Common myeloid progenitor, CD34-positive (primary cell): ENCODE data around the gene FLT4.

Source experiments
- CTCF ChIA-PET: fragments of 350-600 bp; sonication (Branson Sonifier 250); formaldehyde crosslinking; loops from one replicate; lab custom pipeline; 2021; ENCODE audit warnings: antibody characterized with exemption; lab: Charles Lee
- POLR2A ChIA-PET: fragments of 350-600 bp; sonication (Branson Sonifier 250); formaldehyde crosslinking; loops from one replicate; lab custom pipeline; 2021; ENCODE audit warnings: antibody characterized with exemption; lab: Charles Lee
- DNase-seq, 3 donors: peaks; one replicate each; pipeline versions ENCODE4 v3.0.0 to v3.0.0-alpha.2; 2013
- H3K27ac ChIP-seq, 2 experiments: 1 replicate in 1 of 2; 2 replicates in 1 of 2; pipeline ENCODE4 v1.7.0; 2013; ENCODE audit warnings: inconsistent platforms in 2 of 2, low read length in 2 of 2, mild to moderate bottlenecking in 2 of 2, low read depth in 1 of 2, moderate library complexity in 1 of 2; ENCODE audit not compliant: severe bottlenecking in 2 of 2, insufficient read depth in 1 of 2, poor library complexity in 1 of 2
- H3K27me3 ChIP-seq, 5 experiments: replicated peaks in 2 of 5; 1 replicate in 3 of 5; 2 replicates in 2 of 5; pipeline versions ENCODE4 v1.6.1 to v1.7.0; 2013; ENCODE audit warnings: low read length in 4 of 5, mild to moderate bottlenecking in 2 of 5, moderate library complexity in 2 of 5, inconsistent platforms in 1 of 5; ENCODE audit not compliant: insufficient read depth in 5 of 5, control insufficient read depth in 4 of 5
- H3K36me3 ChIP-seq, 4 experiments: 1 replicate in 2 of 4; 2 replicates in 2 of 4; pipeline versions ENCODE4 v1.6.1 to v1.7.0; 2013; ENCODE audit warnings: low read length in 3 of 4, control low read depth in 1 of 4, mild to moderate bottlenecking in 1 of 4; ENCODE audit not compliant: control insufficient read depth in 4 of 4, insufficient read depth in 4 of 4
- H3K4me1 ChIP-seq, 4 experiments: 1 replicate in 3 of 4; 2 replicates in 1 of 4; pipeline versions ENCODE4 v1.6.1 to v1.7.1; 2013; ENCODE audit warnings: low read length in 3 of 4, mild to moderate bottlenecking in 3 of 4, control low read depth in 1 of 4, inconsistent platforms in 1 of 4, moderate library complexity in 1 of 4; ENCODE audit not compliant: control insufficient read depth in 4 of 4, insufficient read depth in 4 of 4; ENCODE audit errors: control extremely low read depth in 1 of 4
- H3K4me3 ChIP-seq, 7 experiments: 1 replicate in 4 of 7; 2 replicates in 3 of 7; pipeline versions ENCODE4 v1.5.1 to v1.7.0; 2013; ENCODE audit warnings: mild to moderate bottlenecking in 7 of 7, low read length in 6 of 7, moderate library complexity in 6 of 7, inconsistent platforms in 2 of 7, low read depth in 2 of 7, control low read depth in 1 of 7; ENCODE audit not compliant: insufficient read depth in 4 of 7, control insufficient read depth in 1 of 7; ENCODE audit errors: extremely low read depth in 1 of 7
- H3K9me3 ChIP-seq, 5 experiments: 1 replicate in 4 of 5; 2 replicates in 1 of 5; pipeline versions ENCODE4 v1.6.1 to v1.7.1; 2013; ENCODE audit warnings: low read length in 4 of 5, mild to moderate bottlenecking in 2 of 5, inconsistent platforms in 1 of 5, low read depth in 1 of 5, moderate library complexity in 1 of 5; ENCODE audit not compliant: control insufficient read depth in 4 of 5, insufficient read depth in 2 of 5; ENCODE audit errors: control extremely low read depth in 1 of 5
- WGBS: methylation state at CpG from one replicate; pipeline ENCODE4 v1.1.5; 2013; ENCODE audit not compliant: insufficient coverage; 5-methylcytosine and 5-hydroxymethylcytosine counted together

Gene FLT4

DNA sequence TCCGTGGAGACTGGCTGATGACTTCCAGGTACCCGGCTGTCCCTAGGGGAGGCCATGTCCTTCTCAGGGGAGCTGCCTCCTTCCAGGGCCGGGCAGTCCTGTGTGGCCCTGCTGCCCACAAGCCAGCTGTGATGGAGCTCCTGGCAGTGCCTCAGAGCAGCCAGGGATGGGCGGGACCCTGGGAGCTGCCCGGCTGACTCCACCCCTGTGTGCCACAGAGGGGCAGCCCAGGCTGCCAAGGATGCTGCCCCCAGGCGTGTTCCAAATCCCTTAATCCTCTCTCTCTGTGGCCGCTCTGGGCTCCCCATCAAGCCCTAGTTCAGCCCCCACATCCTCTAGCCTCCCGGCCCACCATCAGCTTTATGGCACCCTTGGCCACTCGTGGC is 51.1 kb downstream of the FLT4 start:
- 97% methylated on average over 7 of the region's 9 CpGs for WGBS
- Histone ChIP-seq H3K36me3 (no peaks in the 10 kb centered on the region), H3K27me3 (peaks cover 0 to 3% (median 0%) of the 10 kb centered on the region in 5 experiments), H3K4me1 (no peaks in the 10 kb centered on the region), H3K9me3 (no peaks in the 10 kb centered on the region), H3K4me3 (no peak overlapping the region), H3K27ac (no peak overlapping the region)
- ChIA-PET POLR2A (no interaction called here), CTCF (no interaction called here)
- DNase-seq, result no peak

DNA sequence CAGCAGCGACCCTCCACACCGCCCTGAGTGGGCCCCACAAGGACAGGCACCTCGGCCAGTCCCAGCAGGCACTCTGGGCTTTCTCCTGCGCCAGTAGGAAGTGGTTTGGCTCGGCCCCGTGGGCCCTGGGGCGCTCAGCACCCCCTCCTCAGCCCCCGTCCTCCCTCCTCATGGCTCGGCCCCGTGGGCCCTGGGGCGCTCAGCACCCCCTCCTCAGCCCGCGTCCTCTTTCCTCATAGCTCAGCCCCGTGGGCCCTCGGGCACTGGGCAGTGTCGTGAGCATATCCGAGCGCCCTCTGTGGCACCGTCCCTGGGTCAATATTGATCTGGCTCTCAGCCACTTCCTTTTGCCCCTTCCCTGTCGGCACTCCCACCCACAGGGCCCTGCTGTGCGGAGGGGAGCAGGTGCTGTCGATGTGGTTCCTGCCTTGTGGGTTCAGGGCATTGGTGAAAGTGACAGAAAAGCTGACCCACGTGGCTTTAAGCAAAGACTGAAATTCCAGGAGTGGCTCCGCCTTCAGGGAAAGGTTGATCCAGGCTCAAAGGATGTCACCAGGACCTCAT is 52.6 kb downstream of the FLT4 start:
- H3K4me3 ChIP-seq, result no peak overlapping the region
- no peak overlapping the region for H3K27ac ChIP-seq
- H3K4me1 ChIP-seq, result peaks cover 0 to 1% (median under 1%) of the 10 kb centered on the region in 4 experiments
- DNase-seq, result no peak
- CTCF ChIA-PET, result interaction anchor here (1.1 kb wide), 1 partner anchor 9 kb away, joined by 3 read pairs; no protein-coding TSS in a partner anchor
- H3K27me3 ChIP-seq, result peaks cover 0 to 6% (median 3%) of the 10 kb centered on the region in 5 experiments
- no peaks in the 10 kb centered on the region for H3K9me3 ChIP-seq
- H3K36me3 ChIP-seq, result no peaks in the 10 kb centered on the region
- 66% methylated on average over 20 of the region's 24 CpGs for WGBS
- POLR2A ChIA-PET, result no interaction called here

GRCh38 chr5:180596115-180596667 is 53.2 kb downstream of the FLT4 start:
- Histone ChIP-seq H3K27me3 (peaks cover 0 to 12% (median 3%) of the 10 kb centered on the region in 5 experiments), H3K27ac (no peak overlapping the region), H3K4me1 (peaks cover 0 to 7% (median 6%) of the 10 kb centered on the region in 4 experiments), H3K4me3 (no peak overlapping the region), H3K36me3 (no peaks in the 10 kb centered on the region), H3K9me3 (no peaks in the 10 kb centered on the region)
- POLR2A ChIA-PET, result no interaction called here
- CTCF ChIA-PET, result interaction anchor here (1.1 kb wide), 1 partner anchor 10 kb away, joined by 3 read pairs; no protein-coding TSS in a partner anchor
- no peak for DNase-seq
- 97% methylated on average over 10 of the region's 12 CpGs for WGBS

DNA sequence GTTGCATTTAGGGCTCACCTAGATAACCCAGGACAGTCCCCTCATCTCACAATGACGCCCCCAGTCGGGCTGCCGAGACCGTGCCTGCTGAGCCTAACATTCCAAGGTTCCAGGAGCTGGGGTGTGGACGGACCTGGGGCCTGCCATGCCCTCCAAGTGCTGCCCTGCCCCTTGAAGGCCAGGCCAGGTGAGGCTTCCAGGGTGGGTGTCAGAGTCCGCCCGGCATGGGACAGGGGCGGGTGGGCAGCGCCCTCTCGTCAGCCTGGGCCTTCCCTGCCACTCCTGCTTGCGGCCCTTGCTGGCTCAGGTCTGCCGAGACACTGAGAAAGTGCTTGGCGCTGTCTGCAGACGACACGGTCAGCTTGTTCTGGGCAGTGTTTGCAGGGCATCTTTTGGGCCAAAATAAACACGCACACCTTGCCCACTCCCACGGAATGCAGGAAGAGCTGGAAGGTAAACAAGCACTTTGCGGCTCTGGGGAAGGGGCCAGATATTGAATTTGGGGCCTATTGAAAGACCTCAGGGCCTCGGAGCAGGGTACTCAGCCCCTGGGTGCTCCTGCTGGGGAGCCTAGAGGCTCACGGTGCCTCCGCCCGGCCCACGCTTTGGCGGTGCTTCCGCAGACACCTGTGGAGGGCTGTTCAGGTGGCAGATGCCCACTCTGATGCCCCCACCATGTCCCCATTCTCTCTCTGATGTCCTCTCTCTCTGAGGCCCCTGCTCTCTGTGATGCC is 53.9 kb downstream of the FLT4 start:
- Histone ChIP-seq H3K27me3 (peaks cover 0 to 18% (median 3%) of the 10 kb centered on the region in 5 experiments), H3K27ac (no peak overlapping the region), H3K4me1 (peaks cover 0 to 13% (median 13%) of the 10 kb centered on the region in 4 experiments), H3K4me3 (no peak overlapping the region), H3K9me3 (no peaks in the 10 kb centered on the region), H3K36me3 (no peaks in the 10 kb centered on the region)
- ChIA-PET CTCF (no interaction called here), POLR2A (interaction anchor here (0.9 kb wide), 1 partner anchor 45 kb away, joined by 3 read pairs; no protein-coding TSS in a partner anchor)
- no peak for DNase-seq
- 98% methylated on average over 21 of the region's 25 CpGs for WGBS

DNA sequence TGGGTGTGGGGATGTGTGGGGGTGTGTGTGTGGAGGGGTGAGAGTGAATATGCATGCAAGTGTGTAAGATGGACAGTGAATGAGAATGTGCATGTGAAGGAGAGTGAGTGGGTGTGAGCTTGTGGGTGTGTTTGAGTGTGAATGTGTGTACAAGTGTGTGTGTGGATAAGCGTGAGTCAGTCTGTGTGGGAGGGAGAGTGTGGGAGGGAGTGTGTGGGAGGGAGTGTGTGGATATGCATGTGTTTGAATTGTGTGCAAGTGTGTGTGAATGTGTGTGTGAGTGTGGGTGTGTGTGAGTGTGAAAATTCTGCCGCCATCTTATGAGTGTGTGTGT is 54.4 kb downstream of the FLT4 start:
- DNase-seq, result no peak
- H3K9me3 ChIP-seq, result no peaks in the 10 kb centered on the region
- POLR2A ChIA-PET, result interaction anchor here (0.9 kb wide), 1 partner anchor 45 kb away, joined by 3 read pairs; no protein-coding TSS in a partner anchor
- no peaks in the 10 kb centered on the region for H3K36me3 ChIP-seq
- CTCF ChIA-PET, result no interaction called here
- H3K27me3 ChIP-seq, result peaks cover 0 to 23% (median 5%) of the 10 kb centered on the region in 5 experiments
- H3K4me1 ChIP-seq, result peaks cover 0 to 18% (median 18%) of the 10 kb centered on the region in 4 experiments
- 100% methylated on average over 1 of the region's 2 CpGs for WGBS
- H3K4me3 ChIP-seq, result no peak overlapping the region
- H3K27ac ChIP-seq, result no peak overlapping the region

DNA sequence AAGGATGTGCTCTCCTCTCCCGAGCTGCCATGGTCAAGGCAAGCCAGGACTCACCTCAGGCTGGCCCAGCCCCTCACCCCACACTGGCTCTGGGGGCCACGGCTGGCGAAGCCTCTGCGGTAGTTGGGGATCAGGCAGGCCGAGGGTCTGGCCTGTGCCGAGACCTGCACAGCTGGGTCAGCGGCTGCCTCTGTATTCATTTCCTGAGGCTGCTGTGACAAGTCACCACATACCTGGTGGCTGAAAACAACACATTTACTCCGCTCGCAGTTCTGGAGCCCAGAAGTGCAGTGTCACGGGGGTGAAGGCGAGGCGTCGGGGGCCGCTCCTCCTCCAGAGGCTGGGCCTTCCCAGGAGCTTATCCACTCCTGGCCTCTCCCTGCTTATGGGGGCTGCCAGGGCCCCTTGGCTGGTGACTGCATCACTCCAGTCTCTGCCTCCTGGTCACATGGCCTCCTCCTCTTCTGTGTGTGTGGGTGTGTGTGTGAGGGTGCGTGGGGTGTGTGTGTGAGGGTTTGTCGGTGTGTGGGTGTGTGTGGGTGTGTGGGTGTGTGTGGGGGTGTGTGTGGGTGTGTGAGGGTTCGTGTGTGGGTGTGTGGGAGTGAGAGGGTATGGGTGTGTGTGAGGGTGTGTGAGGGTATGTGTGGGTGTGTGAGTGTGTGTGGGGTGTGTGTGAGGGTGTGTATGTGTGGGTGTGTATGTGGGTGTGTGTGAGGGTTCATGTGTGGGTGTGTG is 54.9 kb downstream of the FLT4 start:
- CTCF ChIA-PET, result no interaction called here
- H3K27ac ChIP-seq, result no peak overlapping the region
- DNase-seq, result no peak
- peaks cover 0 to 23% (median 21%) of the 10 kb centered on the region in 4 experiments for H3K4me1 ChIP-seq
- H3K4me3 ChIP-seq, result no peak overlapping the region
- POLR2A ChIA-PET, result interaction anchor here (0.9 kb wide), 1 partner anchor 46 kb away, joined by 3 read pairs; no protein-coding TSS in a partner anchor
- WGBS, result 92% methylated on average over 4 of the region's 17 CpGs
- no peaks in the 10 kb centered on the region for H3K36me3 ChIP-seq
- peaks cover 0 to 29% (median 6%) of the 10 kb centered on the region in 5 experiments for H3K27me3 ChIP-seq
- no peaks in the 10 kb centered on the region for H3K9me3 ChIP-seq
